HepG2 (cell line): Measurements from ENCODE around the gene C1QTNF12. TPM values are rescaled to one million over a fixed set of nuclear protein-coding genes. Genes with fewer than 3 reads are reported as not detected.
A peak's percentile ranks its signal among the peaks of the same experiment; 100 is the strongest.

Source experiments
- CHD2 ChIP-seq: IDR thresholded peaks from 2 replicates; pipeline ENCODE4 v1.6.1; 2011; ENCODE audit warnings: low read depth, low read length, improper control_type of control experiment
- DPF2 ChIP-seq: sonication (generic); formaldehyde crosslinking; IDR thresholded peaks from 2 replicates; pipeline ENCODE4 v1.4.0; 2020; ENCODE audit warnings: mild to moderate bottlenecking, low read depth, missing genetic modification reagents, borderline replicate concordance
- ELF3 ChIP-seq: IDR thresholded peaks from 2 replicates; pipeline ENCODE4 v1.6.1; 2016; ENCODE audit warnings: missing genetic modification reagents, missing compliant biosample characterization
- FOSL1 ChIP-seq: sonication (generic); formaldehyde crosslinking; IDR thresholded peaks from 2 replicates; pipeline ENCODE4 v1.9.0; 2021; ENCODE audit warnings: missing genetic modification reagents, borderline replicate concordance
- FOSL2 ChIP-seq: sonication (generic); formaldehyde crosslinking; IDR thresholded peaks from 2 replicates; pipeline ENCODE4 v1.4.0; 2020; ENCODE audit warnings: missing genetic modification reagents
- KDM6A ChIP-seq: IDR thresholded peaks from 2 replicates; pipeline ENCODE4 v1.6.1; 2016; ENCODE audit warnings: low read depth
- LCORL ChIP-seq, 2 experiments: fragments of 450-650 bp in 1 of 2; sonication (generic) in 1 of 2; formaldehyde crosslinking in 1 of 2; IDR thresholded peaks; 2 replicates each; pipeline versions ENCODE4 v1.5.0 to v1.6.1; 2017 to 2020; ENCODE audit warnings: antibody characterized with exemption in 1 of 2, missing genetic modification reagents in 1 of 2
- MAZ ChIP-seq, 2 experiments: sonication (generic) in 1 of 2; formaldehyde crosslinking in 1 of 2; IDR thresholded peaks; 2 replicates each; pipeline versions ENCODE4 v1.5.0 to v1.6.1; 2012 to 2020; ENCODE audit warnings: low read depth in 2 of 2, mild to moderate bottlenecking in 2 of 2, borderline replicate concordance in 1 of 2, improper control_type of control experiment in 1 of 2, low read length in 1 of 2, missing genetic modification reagents in 1 of 2, moderate library complexity in 1 of 2
- MBD4 ChIP-seq: IDR thresholded peaks from 2 replicates; pipeline ENCODE4 v1.6.1; 2012; ENCODE audit warnings: low read length, inconsistent platforms, borderline replicate concordance
- PLRG1 ChIP-seq: fragments of 450-650 bp; conservative IDR thresholded peaks from 2 replicates; pipeline ENCODE4 v1.6.1; 2016
- POLR2AphosphoS2 ChIP-seq: IDR thresholded peaks from 2 replicates; pipeline ENCODE4 v1.6.1; 2011; ENCODE audit warnings: low read depth, low read length, improper control_type of control experiment
- PRMT3 ChIP-seq: sonication (generic); formaldehyde crosslinking; IDR thresholded peaks from 2 replicates; pipeline ENCODE4 v1.8.1; 2022; ENCODE audit warnings: low read depth, mild to moderate bottlenecking, moderate library complexity, missing genetic modification reagents, borderline replicate concordance
- RNF2 ChIP-seq: fragments of 450-650 bp; conservative IDR thresholded peaks from 2 replicates; pipeline ENCODE4 v1.6.1; 2016; ENCODE audit warnings: low read depth
- SETDB1 ChIP-seq: sonication (generic); formaldehyde crosslinking; IDR thresholded peaks from 2 replicates; pipeline ENCODE4 v1.5.1; 2020; ENCODE audit warnings: missing genetic modification reagents, mild to moderate bottlenecking, borderline replicate concordance
- SNAPC2 ChIP-seq: sonication (generic); formaldehyde crosslinking; IDR thresholded peaks from 2 replicates; pipeline ENCODE4 v1.8.1; 2022; ENCODE audit warnings: mild to moderate bottlenecking, missing genetic modification reagents
- TBX2 ChIP-seq: sonication (generic); formaldehyde crosslinking; IDR thresholded peaks from 2 replicates; pipeline ENCODE4 v1.5.0; 2020; ENCODE audit warnings: missing genetic modification reagents, mild to moderate bottlenecking, borderline replicate concordance
- ZNF563 ChIP-seq: sonication (generic); formaldehyde crosslinking; IDR thresholded peaks from 2 replicates; pipeline ENCODE4 v1.8.0; 2022; ENCODE audit warnings: mild to moderate bottlenecking, moderate library complexity, missing genetic modification reagents
- ZNF788 ChIP-seq: sonication (generic); formaldehyde crosslinking; IDR thresholded peaks from 2 replicates; pipeline ENCODE4 v1.5.0; 2020; ENCODE audit warnings: mild to moderate bottlenecking, missing genetic modification reagents, borderline replicate concordance
- polyA plus RNA-seq, 8 experiments: library from polyadenylated mRNA; depleted of rRNA in 3 of 8; stranded (reverse) in 7 of 8; unstranded in 1 of 8; fragments of >200 nt; fragmentation: Illumina TruSeq in 4 of 8; extraction: Trizol in 4 of 8; gene quantifications; 2 replicates each; pipeline versions ENCODE4 v1.2.1 to v1.2.3, GENCODE V29; 2011 to 2016; ENCODE audit warnings: low read depth in 4 of 8, missing spikeins in 1 of 8, mixed read lengths in 1 of 8; ENCODE audit not compliant: insufficient read depth in 1 of 8
- total RNA-seq, 5 experiments: library from RNA; depleted of rRNA; stranded (reverse); fragments of >200 nt; fragmentation: Illumina TruSeq; extraction: Trizol; gene quantifications; 2 replicates each; pipeline ENCODE4 v1.2.3, GENCODE V29; 2016; ENCODE audit warnings: low read depth in 1 of 5
- TF ChIP-seq, protein P1 (sequence below): sonication (generic); formaldehyde crosslinking; IDR thresholded peaks from 2 replicates; pipeline ENCODE4 v1.4.0; 2020; ENCODE audit warnings: missing genetic modification reagents, low read depth, mild to moderate bottlenecking, borderline replicate concordance
- TF ChIP-seq, protein P2 (sequence below), 2 experiments: IDR thresholded peaks; 2 replicates each; pipeline ENCODE4 v1.6.1; 2011 to 2012; ENCODE audit warnings: low read length in 2 of 2, borderline replicate concordance in 1 of 2, low read depth in 1 of 2, mild to moderate bottlenecking in 1 of 2, moderate library complexity in 1 of 2
- TF ChIP-seq, protein P3 (sequence below): IDR thresholded peaks from 2 replicates; pipeline ENCODE4 v1.6.1; 2016; ENCODE audit warnings: low read depth

C1QTNF12 gene
- total and polyA plus RNA-seq, 2 of the 13 experiments (the other 11 are each of a cell fraction or from before 2014, with no cell fraction given) = 0.18 to 0.64 TPM

DNA sequence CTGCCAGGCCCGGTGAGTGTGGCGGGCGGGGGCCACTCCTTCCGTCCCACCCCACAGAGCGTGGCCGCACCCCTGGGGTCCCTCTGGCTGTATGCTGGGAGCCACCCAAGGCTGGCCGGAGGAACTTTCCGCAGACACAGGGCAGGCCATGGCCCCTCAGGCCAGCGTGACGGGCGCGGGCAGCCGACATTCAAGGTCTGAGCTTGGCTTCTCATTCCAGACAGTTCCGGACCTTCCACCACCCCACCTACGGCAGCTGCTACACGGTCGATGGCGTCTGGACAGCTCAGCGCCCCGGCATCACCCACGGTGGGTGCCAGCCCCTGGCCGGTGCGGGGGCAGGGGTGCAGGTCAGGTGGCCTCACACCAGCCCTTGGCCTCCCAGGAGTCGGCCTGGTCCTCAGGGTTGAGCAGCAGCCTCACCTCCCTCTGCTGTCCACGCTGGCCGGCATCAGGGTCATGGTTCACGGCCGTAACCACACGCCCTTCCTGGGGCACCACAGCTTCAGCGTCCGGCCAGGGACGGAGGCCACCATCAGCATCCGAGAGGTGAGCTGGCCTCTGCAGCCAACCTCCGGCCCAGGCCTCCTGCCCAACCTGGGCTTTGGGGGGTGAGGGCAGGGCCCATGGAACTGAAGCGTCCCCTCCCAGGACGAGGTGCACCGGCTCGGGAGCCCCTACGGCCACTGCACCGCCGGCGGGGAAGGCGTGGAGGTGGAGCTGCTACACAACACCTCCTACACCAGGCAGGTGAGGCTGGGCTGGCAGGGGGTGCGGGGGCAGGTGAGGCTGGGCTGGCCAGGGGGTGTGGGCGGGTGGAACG lies 41.0 kb upstream of the C1QTNF12 start (continued):
- peak; percentile 41; the same call in 1 of the 2 replicates for TF ChIP-seq TBX2 (CRISPR knock-in tag)
- TF ChIP-seq RNF2 = 0 out of 2 replicates have a peak, but pooled peaks have one; percentile 23
- TF ChIP-seq SETDB1 = no peak
- TF ChIP-seq, protein P1, sequence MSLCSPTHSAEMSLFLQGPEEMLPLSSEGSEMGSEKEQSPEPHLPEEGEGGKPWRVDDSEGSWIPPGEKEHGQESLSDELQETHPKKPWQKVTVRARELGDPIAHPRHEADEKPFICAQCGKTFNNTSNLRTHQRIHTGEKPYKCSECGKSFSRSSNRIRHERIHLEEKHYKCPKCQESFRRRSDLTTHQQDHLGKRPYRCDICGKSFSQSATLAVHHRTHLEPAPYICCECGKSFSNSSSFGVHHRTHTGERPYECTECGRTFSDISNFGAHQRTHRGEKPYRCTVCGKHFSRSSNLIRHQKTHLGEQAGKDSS (CRISPR knock-in tag) = peak; percentile 65; the same call in 1 of the 2 replicates
- TF ChIP-seq, protein P2, sequence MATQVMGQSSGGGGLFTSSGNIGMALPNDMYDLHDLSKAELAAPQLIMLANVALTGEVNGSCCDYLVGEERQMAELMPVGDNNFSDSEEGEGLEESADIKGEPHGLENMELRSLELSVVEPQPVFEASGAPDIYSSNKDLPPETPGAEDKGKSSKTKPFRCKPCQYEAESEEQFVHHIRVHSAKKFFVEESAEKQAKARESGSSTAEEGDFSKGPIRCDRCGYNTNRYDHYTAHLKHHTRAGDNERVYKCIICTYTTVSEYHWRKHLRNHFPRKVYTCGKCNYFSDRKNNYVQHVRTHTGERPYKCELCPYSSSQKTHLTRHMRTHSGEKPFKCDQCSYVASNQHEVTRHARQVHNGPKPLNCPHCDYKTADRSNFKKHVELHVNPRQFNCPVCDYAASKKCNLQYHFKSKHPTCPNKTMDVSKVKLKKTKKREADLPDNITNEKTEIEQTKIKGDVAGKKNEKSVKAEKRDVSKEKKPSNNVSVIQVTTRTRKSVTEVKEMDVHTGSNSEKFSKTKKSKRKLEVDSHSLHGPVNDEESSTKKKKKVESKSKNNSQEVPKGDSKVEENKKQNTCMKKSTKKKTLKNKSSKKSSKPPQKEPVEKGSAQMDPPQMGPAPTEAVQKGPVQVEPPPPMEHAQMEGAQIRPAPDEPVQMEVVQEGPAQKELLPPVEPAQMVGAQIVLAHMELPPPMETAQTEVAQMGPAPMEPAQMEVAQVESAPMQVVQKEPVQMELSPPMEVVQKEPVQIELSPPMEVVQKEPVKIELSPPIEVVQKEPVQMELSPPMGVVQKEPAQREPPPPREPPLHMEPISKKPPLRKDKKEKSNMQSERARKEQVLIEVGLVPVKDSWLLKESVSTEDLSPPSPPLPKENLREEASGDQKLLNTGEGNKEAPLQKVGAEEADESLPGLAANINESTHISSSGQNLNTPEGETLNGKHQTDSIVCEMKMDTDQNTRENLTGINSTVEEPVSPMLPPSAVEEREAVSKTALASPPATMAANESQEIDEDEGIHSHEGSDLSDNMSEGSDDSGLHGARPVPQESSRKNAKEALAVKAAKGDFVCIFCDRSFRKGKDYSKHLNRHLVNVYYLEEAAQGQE (IDR thresholded peaks at IDR 0.05; ENCODE audit: borderline replicate concordance in 1 of 2, low read depth in 1 of 2, low read length in 2 of 2) = no peak
- TF ChIP-seq FOSL1 (CRISPR knock-in tag) = no peak
- 0 out of 2 replicates have a peak, but pooled peaks have one; percentile 31 for TF ChIP-seq ELF3 (CRISPR knock-in tag)
- 0 out of 2 replicates have a peak, but pooled peaks have one; percentile 29 for TF ChIP-seq KDM6A (CRISPR knock-in tag)
- TF ChIP-seq LCORL (IDR thresholded peaks at IDR 0.05) = no peak
- peak; percentile 63; the same call in 1 of the 2 replicates for TF ChIP-seq LCORL (CRISPR knock-in tag; IDR thresholded peaks at IDR 0.05)
- no peak for TF ChIP-seq POLR2AphosphoS2
- peak; percentile 74; the same call in 1 of the 2 replicates for TF ChIP-seq DPF2 (CRISPR knock-in tag)
- no peak for TF ChIP-seq PRMT3
- no peak for TF ChIP-seq CHD2
- TF ChIP-seq PLRG1 = no peak
- TF ChIP-seq MAZ (IDR thresholded peaks at IDR 0.05; ENCODE audit: borderline replicate concordance, low read depth, low read length) = no peak
- no peak for TF ChIP-seq MAZ (CRISPR knock-in tag; IDR thresholded peaks at IDR 0.05; ENCODE audit: low read depth)
- TF ChIP-seq MBD4 = no peak
- TF ChIP-seq, protein P3, sequence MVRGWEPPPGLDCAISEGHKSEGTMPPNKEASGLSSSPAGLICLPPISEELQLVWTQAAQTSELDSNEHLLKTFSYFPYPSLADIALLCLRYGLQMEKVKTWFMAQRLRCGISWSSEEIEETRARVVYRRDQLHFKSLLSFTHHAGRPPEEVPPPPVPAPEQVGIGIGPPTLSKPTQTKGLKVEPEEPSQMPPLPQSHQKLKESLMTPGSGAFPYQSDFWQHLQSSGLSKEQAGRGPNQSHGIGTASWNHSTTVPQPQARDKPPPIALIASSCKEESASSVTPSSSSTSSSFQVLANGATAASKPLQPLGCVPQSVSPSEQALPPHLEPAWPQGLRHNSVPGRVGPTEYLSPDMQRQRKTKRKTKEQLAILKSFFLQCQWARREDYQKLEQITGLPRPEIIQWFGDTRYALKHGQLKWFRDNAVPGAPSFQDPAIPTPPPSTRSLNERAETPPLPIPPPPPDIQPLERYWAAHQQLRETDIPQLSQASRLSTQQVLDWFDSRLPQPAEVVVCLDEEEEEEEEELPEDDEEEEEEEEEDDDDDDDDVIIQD (CRISPR knock-in tag) = no peak
- TF ChIP-seq ZNF563 (CRISPR knock-in tag) = 0 out of 2 replicates have a peak, but pooled peaks have one; percentile 27
- no peak; the same call in 1 of the 2 replicates for TF ChIP-seq FOSL2 (CRISPR knock-in tag)
- no peak; the same call in 1 of the 2 replicates for TF ChIP-seq ZNF788 (CRISPR knock-in tag)
- no peak for TF ChIP-seq SNAPC2
